ENCODE results near the gene TIAM2. TPM values are rescaled to one million over a fixed set of nuclear protein-coding genes. Genes with fewer than 3 reads are reported as not detected.

TIAM2 gene
- total and polyA plus RNA-seq, 7 experiments from 2014 or later: 0.66 to 11.6 (median 6.0) TPM

DNA sequence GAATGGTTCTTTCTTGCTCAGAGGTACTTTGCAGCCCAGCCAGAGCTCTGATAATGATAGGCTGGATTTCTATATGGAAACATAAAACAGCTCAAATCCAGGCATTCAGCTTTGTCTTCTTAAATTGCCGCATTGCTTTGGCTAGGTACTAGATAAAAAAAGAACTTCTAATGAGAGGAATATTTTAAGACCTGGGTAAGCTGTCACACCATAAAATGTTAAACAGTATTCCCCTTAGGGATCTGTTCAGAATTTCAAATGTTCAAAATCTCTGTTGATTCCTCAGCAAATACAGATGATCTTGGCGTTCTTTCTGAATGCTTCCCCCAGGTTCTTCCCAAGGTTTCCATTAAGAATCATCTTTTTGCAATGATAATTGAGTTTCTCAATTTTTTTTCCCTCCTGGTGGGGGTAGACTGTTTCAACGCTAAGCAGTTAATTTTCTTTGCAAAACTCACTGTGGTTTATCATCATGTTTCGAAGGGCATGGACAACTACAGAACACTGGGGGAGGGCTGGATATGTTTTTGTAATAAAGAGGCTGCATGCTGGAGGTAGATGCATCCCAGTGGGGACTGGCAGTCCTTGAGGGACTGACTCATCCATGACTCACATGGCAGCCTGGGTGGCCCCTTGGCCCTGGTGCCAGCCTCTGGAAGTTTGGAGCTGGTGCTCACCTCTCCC is 31.0 kb downstream of the TIAM2 start:
- H3K4me3 Mint-ChIP-seq: no peak overlapping the region
- H3K4me1 Mint-ChIP-seq: no peaks in the 10 kb centered on the region
- Histone ChIP-seq H3K4me3 (ENCODE audit: low read length) (no peak overlapping the region), H3K4me1 (ENCODE audit: control insufficient read depth in 2 of 2, insufficient read depth in 2 of 2, low read length in 2 of 2) (no peaks in the 10 kb centered on the region), H3K9me3 (ENCODE audit: control insufficient read depth in 2 of 3, low read length in 3 of 3) (no peaks in the 10 kb centered on the region), H3K27ac (ENCODE audit: low read depth, low read length) (no peak overlapping the region), H3K27me3 (ENCODE audit: control insufficient read depth in 2 of 2, insufficient read depth in 2 of 2, low read length in 2 of 2) (no peaks in the 10 kb centered on the region), H3K36me3 (ENCODE audit: control insufficient read depth in 2 of 3, insufficient read depth in 3 of 3, low read length in 3 of 3) (no peaks in the 10 kb centered on the region)
- ATAC-seq (no peak), DNase-seq (no peak)
- H3K36me3 Mint-ChIP-seq: no peaks in the 10 kb centered on the region
- peaks cover 0 to 2% (median 0%) of the 10 kb centered on the region in 11 donors for H3K9me3 Mint-ChIP-seq
- intact Hi-C loops (cut with micrococcal nuclease): no loop called here
- ChIA-PET CTCF (no interaction called here), POLR2A (no interaction called here)
- no peak overlapping the region for H3K27ac Mint-ChIP-seq
- H3K27me3 Mint-ChIP-seq: peaks cover 0 to 5% (median 0%) of the 10 kb centered on the region in 5 donors

- ATAC-seq (no peak), DNase-seq (no peak)
- H3K4me3 Mint-ChIP-seq: no peak overlapping the region
- intact Hi-C loops (cut with micrococcal nuclease): no loop called here
- Histone ChIP-seq H3K27me3 (ENCODE audit: control insufficient read depth in 2 of 2, insufficient read depth in 2 of 2, low read length in 2 of 2) (no peaks in the 10 kb centered on the region), H3K9me3 (ENCODE audit: control insufficient read depth in 2 of 3, low read length in 3 of 3) (no peaks in the 10 kb centered on the region), H3K4me1 (ENCODE audit: control insufficient read depth in 2 of 2, insufficient read depth in 2 of 2, low read length in 2 of 2) (no peaks in the 10 kb centered on the region), H3K4me3 (ENCODE audit: low read length) (no peak overlapping the region), H3K27ac (ENCODE audit: low read depth, low read length) (no peak overlapping the region), H3K36me3 (ENCODE audit: control insufficient read depth in 2 of 3, insufficient read depth in 3 of 3, low read length in 3 of 3) (no peaks in the 10 kb centered on the region)
- H3K9me3 Mint-ChIP-seq: peaks cover 0 to 2% (median 0%) of the 10 kb centered on the region in 11 donors
- H3K27ac Mint-ChIP-seq: no peak overlapping the region
- H3K27me3 Mint-ChIP-seq: peaks cover 0 to 5% (median 0%) of the 10 kb centered on the region in 5 donors
- ChIA-PET POLR2A (no interaction called here), CTCF (no interaction called here)
- H3K36me3 Mint-ChIP-seq: no peaks in the 10 kb centered on the region
- no peaks in the 10 kb centered on the region for H3K4me1 Mint-ChIP-seq
Observed at GRCh38 chr6:155026706-155027045, 31.6 kb downstream of the TIAM2 start.

- no peak for DNase-seq
- POLR2A ChIA-PET: no interaction called here
- Mint-ChIP-seq H3K27me3 (peaks cover 0 to 10% (median 4%) of the 10 kb centered on the region in 5 donors), H3K36me3 (peaks cover 0 to 2% (median 0%) of the 10 kb centered on the region in 5 donors), H3K9me3 (peaks cover 0 to 3% (median 0%) of the 10 kb centered on the region in 11 donors), H3K4me1 (no peaks in the 10 kb centered on the region), H3K4me3 (no peak overlapping the region), H3K27ac (no peak overlapping the region)
- CTCF ChIA-PET: no interaction called here
- H3K27me3 ChIP-seq (ENCODE audit: control insufficient read depth in 2 of 2, insufficient read depth in 2 of 2, low read length in 2 of 2): no peaks in the 10 kb centered on the region
- H3K27ac ChIP-seq (ENCODE audit: low read depth, low read length): no peak overlapping the region
- no peak overlapping the region for H3K4me3 ChIP-seq (ENCODE audit: low read length)
- ATAC-seq: no peak
- intact Hi-C loops (cut with micrococcal nuclease): no loop called here
- H3K4me1 ChIP-seq (ENCODE audit: control insufficient read depth in 2 of 2, insufficient read depth in 2 of 2, low read length in 2 of 2): no peaks in the 10 kb centered on the region
- H3K36me3 ChIP-seq (ENCODE audit: control insufficient read depth in 2 of 3, insufficient read depth in 3 of 3, low read length in 3 of 3): no peaks in the 10 kb centered on the region
- H3K9me3 ChIP-seq (ENCODE audit: control insufficient read depth in 2 of 3, low read length in 3 of 3): no peaks in the 10 kb centered on the region
Observed at GRCh38 chr6:155030148-155030720, 35.1 kb downstream of the TIAM2 start.

- Histone ChIP-seq H3K27me3 (ENCODE audit: control insufficient read depth in 2 of 2, insufficient read depth in 2 of 2, low read length in 2 of 2) (no peaks in the 10 kb centered on the region), H3K27ac (ENCODE audit: low read depth, low read length) (no peak overlapping the region), H3K9me3 (ENCODE audit: control insufficient read depth in 2 of 3, low read length in 3 of 3) (no peaks in the 10 kb centered on the region), H3K36me3 (ENCODE audit: control insufficient read depth in 2 of 3, insufficient read depth in 3 of 3, low read length in 3 of 3) (no peaks in the 10 kb centered on the region), H3K4me1 (ENCODE audit: control insufficient read depth in 2 of 2, insufficient read depth in 2 of 2, low read length in 2 of 2) (no peaks in the 10 kb centered on the region), H3K4me3 (ENCODE audit: low read length) (no peak overlapping the region)
- no peaks in the 10 kb centered on the region for H3K4me1 Mint-ChIP-seq
- H3K27me3 Mint-ChIP-seq: peaks cover 0 to 14% (median 3%) of the 10 kb centered on the region in 5 donors
- CTCF ChIA-PET: no interaction called here
- no peak for DNase-seq
- H3K9me3 Mint-ChIP-seq: peaks cover 0 to 3% (median 0%) of the 10 kb centered on the region in 11 donors
- no peak overlapping the region for H3K4me3 Mint-ChIP-seq
- H3K27ac Mint-ChIP-seq: no peak overlapping the region
- intact Hi-C loops (cut with micrococcal nuclease): no loop called here
- H3K36me3 Mint-ChIP-seq: peaks cover 0 to 2% (median 0%) of the 10 kb centered on the region in 5 donors
- POLR2A ChIA-PET: no interaction called here
- no peak for ATAC-seq
Observed at GRCh38 chr6:155031091-155031490, 36.0 kb downstream of the TIAM2 start.

GRCh38 chr6:155033021-155033791 is 38.1 kb downstream of the TIAM2 start:
- Mint-ChIP-seq H3K4me3 (no peak overlapping the region), H3K4me1 (peaks cover 0 to 3% (median 0%) of the 10 kb centered on the region in 7 donors), H3K36me3 (peaks cover 0 to 2% (median 0%) of the 10 kb centered on the region in 5 donors), H3K27ac (no peak overlapping the region), H3K9me3 (peaks cover 0 to 3% (median 0%) of the 10 kb centered on the region in 11 donors), H3K27me3 (peaks cover 0 to 14% (median 0%) of the 10 kb centered on the region in 5 donors)
- Histone ChIP-seq H3K9me3 (ENCODE audit: control insufficient read depth in 2 of 3, low read length in 3 of 3) (no peaks in the 10 kb centered on the region), H3K27me3 (ENCODE audit: control insufficient read depth in 2 of 2, insufficient read depth in 2 of 2, low read length in 2 of 2) (no peaks in the 10 kb centered on the region), H3K4me1 (ENCODE audit: control insufficient read depth in 2 of 2, insufficient read depth in 2 of 2, low read length in 2 of 2) (no peaks in the 10 kb centered on the region), H3K27ac (ENCODE audit: low read depth, low read length) (no peak overlapping the region), H3K4me3 (ENCODE audit: low read length) (no peak overlapping the region), H3K36me3 (ENCODE audit: control insufficient read depth in 2 of 3, insufficient read depth in 3 of 3, low read length in 3 of 3) (no peaks in the 10 kb centered on the region)
- ATAC-seq (no peak), DNase-seq (no peak)
- CTCF ChIA-PET: interaction anchor here (1.1 kb wide), 1 partner anchor 23 kb away, joined by 3 read pairs; no protein-coding TSS in a partner anchor
- intact Hi-C loops (cut with micrococcal nuclease): no loop called here
- POLR2A ChIA-PET: no interaction called here

- Mint-ChIP-seq H3K27ac (no peak overlapping the region), H3K36me3 (peaks cover 0 to 2% (median 0%) of the 10 kb centered on the region in 5 donors), H3K9me3 (peaks cover 0 to 5% (median 0%) of the 10 kb centered on the region in 11 donors), H3K4me3 (no peak overlapping the region), H3K4me1 (peaks cover 0 to 3% (median 0%) of the 10 kb centered on the region in 7 donors), H3K27me3 (peaks cover 0 to 12% (median 2%) of the 10 kb centered on the region in 5 donors)
- Histone ChIP-seq H3K4me1 (ENCODE audit: control insufficient read depth in 2 of 2, insufficient read depth in 2 of 2, low read length in 2 of 2) (no peaks in the 10 kb centered on the region), H3K36me3 (ENCODE audit: control insufficient read depth in 2 of 3, insufficient read depth in 3 of 3, low read length in 3 of 3) (no peaks in the 10 kb centered on the region), H3K27me3 (ENCODE audit: control insufficient read depth in 2 of 2, insufficient read depth in 2 of 2, low read length in 2 of 2) (no peaks in the 10 kb centered on the region), H3K27ac (ENCODE audit: low read depth, low read length) (no peak overlapping the region), H3K4me3 (ENCODE audit: low read length) (no peak overlapping the region), H3K9me3 (ENCODE audit: control insufficient read depth in 2 of 3, low read length in 3 of 3) (no peaks in the 10 kb centered on the region)
- CTCF ChIA-PET: interaction anchor here (0.6 kb wide), 1 partner anchor 269 kb away, joined by 3 read pairs; no protein-coding TSS in a partner anchor
- POLR2A ChIA-PET: no interaction called here
- no peak for ATAC-seq
- no peak for DNase-seq
- intact Hi-C loops (cut with micrococcal nuclease): no loop called here
Observed at GRCh38 chr6:155036907-155037306, 41.8 kb downstream of the TIAM2 start.
